HG03064 (cell line): ENCODE measurements around the gene CNPY4.
A peak's percentile ranks its signal among the peaks of the same experiment; 100 is the strongest.

ENCODE experiments used
- ATAC-seq: cut with Tn5 transposase; IDR thresholded peaks from one replicate; pipeline ENCODE4 v1.9.1; 2021; ENCODE audit warnings: low read depth; ENCODE audit not compliant: unreplicated experiment

The CNPY4 gene

GRCh38 chr7:100090527-100091410, 28.7 kb upstream of the CNPY4 start:
- ATAC-seq, result no peak

GRCh38 chr7:100091411-100092181, 27.8 kb upstream of the CNPY4 start:
- no peak for ATAC-seq

- no peak for ATAC-seq
Observed at GRCh38 chr7:100093054-100093453, 26.4 kb upstream of the CNPY4 start.

- no peak for ATAC-seq
Observed at GRCh38 chr7:100093498-100093897, 25.9 kb upstream of the CNPY4 start.

- no peak for ATAC-seq
Observed at GRCh38 chr7:100093925-100094486, 25.4 kb upstream of the CNPY4 start.

- no peak for ATAC-seq
Observed at GRCh38 chr7:100095289-100095688, 24.1 kb upstream of the CNPY4 start.

- ATAC-seq, result no peak
Observed at GRCh38 chr7:100095704-100096103, 23.7 kb upstream of the CNPY4 start.

- no peak for ATAC-seq
Observed at GRCh38 chr7:100098913-100099312, 20.5 kb upstream of the CNPY4 start.

- no peak for ATAC-seq
Observed at GRCh38 chr7:100099452-100099851, 20.0 kb upstream of the CNPY4 start.

- peak; percentile 60 for ATAC-seq
Observed at GRCh38 chr7:100100420-100101015, 18.9 kb upstream of the CNPY4 start.

GRCh38 chr7:100101016-100101862, 18.2 kb upstream of the CNPY4 start, which contains the start of the genes AP4M1 and MCM7:
TSS of gene AP4M1 (plus strand) at chr7:100101643. CDS start at chr7:100101715, 72 bp downstream.
TSS of gene MCM7 (minus strand) at chr7:100101397. CDS start at chr7:100101294, 103 bp downstream.
- ATAC-seq, result peak; percentile 68

GRCh38 chr7:100102950-100103840, 16.2 kb upstream of the CNPY4 start:
- ATAC-seq, result no peak

- ATAC-seq, result no peak
Observed at GRCh38 chr7:100105534-100105933, 13.9 kb upstream of the CNPY4 start.

GRCh38 chr7:100106633-100107032, 12.8 kb upstream of the CNPY4 start:
- ATAC-seq, result no peak

- no peak for ATAC-seq
Observed at GRCh38 chr7:100107125-100107737, 12.2 kb upstream of the CNPY4 start.

GRCh38 chr7:100107890-100108289, 11.5 kb upstream of the CNPY4 start:
- no peak for ATAC-seq

- no peak for ATAC-seq
Observed at GRCh38 chr7:100109521-100110163, 9.8 kb upstream of the CNPY4 start.

- no peak for ATAC-seq
Observed at GRCh38 chr7:100111156-100111555, 8.3 kb upstream of the CNPY4 start.
